WTC11 (cell line): ENCODE data around the gene TES.

ENCODE experiments used
- CTCF ChIP-seq: fragments of 200-600 bp; IDR thresholded peaks from 2 replicates; pipeline ENCODE4 v1.8.0; 2022; ENCODE audit warnings: antibody characterized with exemption
- ESRRA ChIP-seq: sonication (generic); formaldehyde crosslinking; IDR thresholded peaks from 2 replicates; pipeline ENCODE4 v1.8.1; 2022; ENCODE audit warnings: mild to moderate bottlenecking, missing genetic modification reagents, borderline replicate concordance
- FOXJ3 ChIP-seq: sonication (generic); formaldehyde crosslinking; IDR thresholded peaks from 2 replicates; pipeline ENCODE4 v1.9.0; 2021; ENCODE audit warnings: missing genetic modification reagents, mild to moderate bottlenecking, borderline replicate concordance
- GABPB1 ChIP-seq: sonication (generic); formaldehyde crosslinking; IDR thresholded peaks from 2 replicates; pipeline ENCODE4 v1.8.1; 2023; ENCODE audit warnings: mild to moderate bottlenecking, missing genetic modification reagents
- MYBL2 ChIP-seq: sonication (generic); formaldehyde crosslinking; IDR thresholded peaks from 2 replicates; pipeline ENCODE4 v1.8.1; 2023; ENCODE audit warnings: mild to moderate bottlenecking, moderate library complexity, missing genetic modification reagents
- NR1H2 ChIP-seq: sonication (generic); formaldehyde crosslinking; IDR thresholded peaks from 2 replicates; pipeline ENCODE4 v1.9.0; 2021; ENCODE audit warnings: mild to moderate bottlenecking, moderate library complexity, missing genetic modification reagents
- SOX15 ChIP-seq: fragments of 250-450 bp; sonication (Bioruptor Pico); IDR thresholded peaks from 2 replicates; pipeline ENCODE4 v1.9.0; 2021; ENCODE audit warnings: mild to moderate bottlenecking
- TF ChIP-seq, protein P1 (sequence below): sonication (generic); formaldehyde crosslinking; IDR thresholded peaks from 2 replicates; pipeline ENCODE4 v1.8.0; 2022; ENCODE audit warnings: missing genetic modification reagents
- TF ChIP-seq, protein P2 (sequence below): sonication (generic); formaldehyde crosslinking; IDR thresholded peaks from 2 replicates; pipeline ENCODE4 v1.8.0; 2022; ENCODE audit warnings: mild to moderate bottlenecking, missing genetic modification reagents

DNA sequence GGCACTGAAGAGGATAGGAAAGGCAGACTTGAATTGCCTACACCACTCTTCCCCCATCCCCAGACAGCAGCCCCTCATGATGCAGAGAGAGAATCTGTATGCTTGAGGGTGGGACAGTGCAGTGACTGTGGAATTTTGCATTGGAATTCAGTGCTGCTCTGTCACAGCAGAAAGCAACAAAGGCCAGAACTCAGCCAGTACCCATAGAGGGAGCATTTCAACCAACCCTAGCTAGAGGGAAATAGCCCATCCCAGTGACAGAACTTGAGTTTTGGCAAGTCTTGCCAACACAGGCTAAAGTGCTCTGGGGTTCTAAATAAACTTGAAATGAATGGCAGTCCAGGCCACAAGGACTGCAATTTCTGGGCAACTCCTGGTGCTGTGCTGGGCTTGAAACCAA is 80.4 kb downstream of the TES start:
- TF ChIP-seq, protein P1, sequence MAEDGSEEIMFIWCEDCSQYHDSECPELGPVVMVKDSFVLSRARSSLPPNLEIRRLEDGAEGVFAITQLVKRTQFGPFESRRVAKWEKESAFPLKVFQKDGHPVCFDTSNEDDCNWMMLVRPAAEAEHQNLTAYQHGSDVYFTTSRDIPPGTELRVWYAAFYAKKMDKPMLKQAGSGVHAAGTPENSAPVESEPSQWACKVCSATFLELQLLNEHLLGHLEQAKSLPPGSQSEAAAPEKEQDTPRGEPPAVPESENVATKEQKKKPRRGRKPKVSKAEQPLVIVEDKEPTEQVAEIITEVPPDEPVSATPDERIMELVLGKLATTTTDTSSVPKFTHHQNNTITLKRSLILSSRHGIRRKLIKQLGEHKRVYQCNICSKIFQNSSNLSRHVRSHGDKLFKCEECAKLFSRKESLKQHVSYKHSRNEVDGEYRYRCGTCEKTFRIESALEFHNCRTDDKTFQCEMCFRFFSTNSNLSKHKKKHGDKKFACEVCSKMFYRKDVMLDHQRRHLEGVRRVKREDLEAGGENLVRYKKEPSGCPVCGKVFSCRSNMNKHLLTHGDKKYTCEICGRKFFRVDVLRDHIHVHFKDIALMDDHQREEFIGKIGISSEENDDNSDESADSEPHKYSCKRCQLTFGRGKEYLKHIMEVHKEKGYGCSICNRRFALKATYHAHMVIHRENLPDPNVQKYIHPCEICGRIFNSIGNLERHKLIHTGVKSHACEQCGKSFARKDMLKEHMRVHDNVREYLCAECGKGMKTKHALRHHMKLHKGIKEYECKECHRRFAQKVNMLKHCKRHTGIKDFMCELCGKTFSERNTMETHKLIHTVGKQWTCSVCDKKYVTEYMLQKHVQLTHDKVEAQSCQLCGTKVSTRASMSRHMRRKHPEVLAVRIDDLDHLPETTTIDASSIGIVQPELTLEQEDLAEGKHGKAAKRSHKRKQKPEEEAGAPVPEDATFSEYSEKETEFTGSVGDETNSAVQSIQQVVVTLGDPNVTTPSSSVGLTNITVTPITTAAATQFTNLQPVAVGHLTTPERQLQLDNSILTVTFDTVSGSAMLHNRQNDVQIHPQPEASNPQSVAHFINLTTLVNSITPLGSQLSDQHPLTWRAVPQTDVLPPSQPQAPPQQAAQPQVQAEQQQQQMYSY (CRISPR knock-in tag), result no peak
- no peak for TF ChIP-seq SOX15
- no peak for TF ChIP-seq CTCF
- TF ChIP-seq, protein P2, sequence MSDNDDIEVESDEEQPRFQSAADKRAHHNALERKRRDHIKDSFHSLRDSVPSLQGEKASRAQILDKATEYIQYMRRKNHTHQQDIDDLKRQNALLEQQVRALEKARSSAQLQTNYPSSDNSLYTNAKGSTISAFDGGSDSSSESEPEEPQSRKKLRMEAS (CRISPR knock-in tag), result no peak
- no peak for TF ChIP-seq MYBL2 (CRISPR knock-in tag)
- no peak for TF ChIP-seq FOXJ3
- TF ChIP-seq GABPB1 (CRISPR knock-in tag), result no peak
- TF ChIP-seq NR1H2, result no peak
- TF ChIP-seq ESRRA (CRISPR knock-in tag), result no peak
